ENCODE measurements around the gene E2F6. TPM values are rescaled to one million over a fixed set of nuclear protein-coding genes. Genes with fewer than 3 reads are reported as not detected.

E2F6 gene
- total RNA-seq, 1 donor from 2014 or later = 29.1 TPM

DNA sequence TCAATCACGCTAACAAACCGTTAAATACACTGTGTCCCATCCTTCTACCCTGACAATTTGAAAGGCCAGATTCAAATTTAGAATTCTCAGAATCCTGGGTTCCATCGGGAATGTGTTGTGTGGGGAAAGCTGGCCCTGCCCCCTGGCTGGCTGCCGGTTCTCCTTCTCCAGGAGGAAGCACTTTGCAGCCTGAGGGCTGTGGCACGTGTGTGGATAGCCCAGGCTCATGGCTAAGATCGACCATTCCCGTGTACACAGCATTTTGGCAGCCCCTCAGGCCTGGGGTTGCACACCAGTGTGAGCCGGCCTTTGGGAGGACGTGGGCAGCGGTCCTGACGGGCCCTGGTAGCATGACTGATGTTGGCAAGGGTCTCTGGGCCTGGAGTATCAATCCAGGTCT lies 70.6 kb downstream of the E2F6 start:
- DNase-seq (ENCODE audit: low read depth) = no peak

Other genes starting within 250 kb of the E2F6 start
- 27.2 and 41.1 TPM in 2 replicates for gene ROCK2, start 121.5 kb downstream of the E2F6 start, total RNA-seq
- gene GREB1, start 67.9 kb upstream of the E2F6 start, total RNA-seq = 0.24 and 0.52 TPM in 2 replicates
- not detected in 2 replicates for gene NTSR2, start 204.0 kb upstream of the E2F6 start, total RNA-seq

Measured in myocyte (in vitro differentiated cells).